Astrocyte (in vitro differentiated cells and primary cell): ENCODE results near the gene PRKG1.

Experiments
- CTCF ChIP-seq: IDR thresholded peaks from 2 replicates; pipeline ENCODE4 v1.5.1; 2011; ENCODE audit warnings: low read depth, mild to moderate bottlenecking, inconsistent platforms, low read length, moderate library complexity; ENCODE audit not compliant: insufficient read depth
- EZH2 ChIP-seq: IDR thresholded peaks from 2 replicates; pipeline ENCODE4 v1.6.1; 2012; ENCODE audit warnings: mild to moderate bottlenecking, low read length, inconsistent platforms; ENCODE audit not compliant: insufficient read depth

GRCh38 chr10:51716981-51717380, 642.7 kb downstream of the PRKG1 start:
- TF ChIP-seq CTCF = no peak
- TF ChIP-seq EZH2 = no peak
